ENCODE results near the gene IPP.

- TF ChIP-seq, protein P1, sequence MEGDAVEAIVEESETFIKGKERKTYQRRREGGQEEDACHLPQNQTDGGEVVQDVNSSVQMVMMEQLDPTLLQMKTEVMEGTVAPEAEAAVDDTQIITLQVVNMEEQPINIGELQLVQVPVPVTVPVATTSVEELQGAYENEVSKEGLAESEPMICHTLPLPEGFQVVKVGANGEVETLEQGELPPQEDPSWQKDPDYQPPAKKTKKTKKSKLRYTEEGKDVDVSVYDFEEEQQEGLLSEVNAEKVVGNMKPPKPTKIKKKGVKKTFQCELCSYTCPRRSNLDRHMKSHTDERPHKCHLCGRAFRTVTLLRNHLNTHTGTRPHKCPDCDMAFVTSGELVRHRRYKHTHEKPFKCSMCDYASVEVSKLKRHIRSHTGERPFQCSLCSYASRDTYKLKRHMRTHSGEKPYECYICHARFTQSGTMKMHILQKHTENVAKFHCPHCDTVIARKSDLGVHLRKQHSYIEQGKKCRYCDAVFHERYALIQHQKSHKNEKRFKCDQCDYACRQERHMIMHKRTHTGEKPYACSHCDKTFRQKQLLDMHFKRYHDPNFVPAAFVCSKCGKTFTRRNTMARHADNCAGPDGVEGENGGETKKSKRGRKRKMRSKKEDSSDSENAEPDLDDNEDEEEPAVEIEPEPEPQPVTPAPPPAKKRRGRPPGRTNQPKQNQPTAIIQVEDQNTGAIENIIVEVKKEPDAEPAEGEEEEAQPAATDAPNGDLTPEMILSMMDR (IDR thresholded peaks at IDR 0.05) = no peak
- TF ChIP-seq POLR2A (IDR thresholded peaks at IDR 0.05) = no peak
- TF ChIP-seq POLR2AphosphoS5 (IDR thresholded peaks at IDR 0.05) = no peak
Observed at GRCh38 chr1:45796381-45796780, 45.9 kb upstream of the IPP start.

Measured in breast epithelium (tissue), 3 donors.